Fibroblast of lung (primary cell): ENCODE measurements around the gene RYR1.

Source experiments
- CTCF ChIP-seq, 2 donors: IDR thresholded peaks in 1 of 2; conservative IDR thresholded peaks in 1 of 2; 1 replicate in 1 of 2; 2 replicates in 1 of 2; pipeline ENCODE4 v1.5.1; 2011 to 2012; ENCODE audit warnings: low read length in 2 of 2, control low read depth in 1 of 2, inconsistent platforms in 1 of 2, low read depth in 1 of 2, mild to moderate bottlenecking in 1 of 2
- EZH2 ChIP-seq: IDR thresholded peaks from 2 replicates; pipeline ENCODE4 v1.5.1; 2012; ENCODE audit warnings: low read length, control low read depth, mild to moderate bottlenecking; ENCODE audit errors: missing control alignments

- TF ChIP-seq EZH2 (no peak), CTCF (conservative IDR thresholded peaks at IDR 0.05 in 1 of 2, IDR thresholded peaks at IDR 0.05 in 1 of 2; ENCODE audit: low read depth in 1 of 2, low read length in 2 of 2) (no peak)
Measured at GRCh38 chr19:38511074-38511708, 77.7 kb downstream of the RYR1 start.
